CD4-positive, alpha-beta T cell treated with Interleukin-6 for 4 hours (primary cell): ENCODE measurements around the gene BDP1.
"Not testable (repeated sequence)": the region's sequence is repeated elsewhere in the genome, so short reads cannot be mapped to it uniquely, and the experiment has no call there.

ENCODE experiments used
- DNase-seq: peaks from one replicate; pipeline ENCODE4 v3.0.0-alpha.2; 2020; ENCODE audit warnings: mixed read lengths

BDP1 gene

GRCh38 chr5:71569748-71570509, 114.5 kb downstream of the BDP1 start:
- no peak for DNase-seq

- DNase-seq: not testable (repeated sequence)
These were observed 116.4 kb downstream of the BDP1 start for GRCh38 chr5:71571811-71572210.

GRCh38 chr5:71573591-71573990, 118.1 kb downstream of the BDP1 start:
- no peak for DNase-seq

GRCh38 chr5:71575588-71575987, 120.1 kb downstream of the BDP1 start:
- not testable (repeated sequence) for DNase-seq

- DNase-seq: no peak
These were observed 120.8 kb downstream of the BDP1 start for GRCh38 chr5:71576241-71576640.

GRCh38 chr5:71577839-71578238, 122.4 kb downstream of the BDP1 start:
- not testable (repeated sequence) for DNase-seq

- no peak for DNase-seq
These were observed 127.6 kb downstream of the BDP1 start for GRCh38 chr5:71582945-71583584.

- DNase-seq: no peak
These were observed 130.8 kb downstream of the BDP1 start for GRCh38 chr5:71586052-71586940.

GRCh38 chr5:71586941-71587765, 131.7 kb downstream of the BDP1 start, which contains the start of gene MCCC2:
Gene MCCC2, plus strand, starts transcription at chr5:71587340. Its CDS starts 86 bp downstream, at chr5:71587426.
- peak; percentile 97 for DNase-seq

- no peak for DNase-seq
These were observed 132.5 kb downstream of the BDP1 start for GRCh38 chr5:71587766-71588532.

GRCh38 chr5:71588533-71588885, 133.1 kb downstream of the BDP1 start:
- DNase-seq: no peak

- no peak for DNase-seq
These were observed 134.5 kb downstream of the BDP1 start for GRCh38 chr5:71589903-71590302.

- DNase-seq: no peak
These were observed 135.6 kb downstream of the BDP1 start for GRCh38 chr5:71591100-71591499.

GRCh38 chr5:71596169-71596568, 140.7 kb downstream of the BDP1 start:
- DNase-seq: no peak

- DNase-seq: no peak
These were observed 141.6 kb downstream of the BDP1 start for GRCh38 chr5:71597001-71597400.

- DNase-seq: no peak
These were observed 145.3 kb downstream of the BDP1 start for GRCh38 chr5:71600783-71601182.

- DNase-seq: peak; percentile 78
These were observed 146.0 kb downstream of the BDP1 start for GRCh38 chr5:71601222-71602026.

- peak; percentile 21 for DNase-seq
These were observed 154.5 kb downstream of the BDP1 start for GRCh38 chr5:71609916-71610315.

- DNase-seq: no peak
These were observed 160.4 kb downstream of the BDP1 start for GRCh38 chr5:71615809-71616208.
